Colonic mucosa (tissue), 4 donors: ENCODE results near the gene SMIM9. TPM values are rescaled to one million over a fixed set of nuclear protein-coding genes. Genes with fewer than 3 reads are reported as not detected.
A peak's percentile ranks its signal among the peaks of the same experiment; 100 is the strongest.

ENCODE experiments used
- DNase-seq: peaks from one replicate; pipeline ENCODE4 v3.0.0-alpha.2; 2020
- H3K27ac ChIP-seq: fragments of 200-600 bp; one replicate; pipeline ENCODE4 v1.8.0; 2021
- H3K27me3 ChIP-seq: fragments of 200-600 bp; one replicate; pipeline ENCODE4 v1.8.0; 2021
- H3K36me3 ChIP-seq: fragments of 200-600 bp; one replicate; pipeline ENCODE4 v1.8.0; 2021
- H3K4me1 ChIP-seq: fragments of 200-600 bp; one replicate; pipeline ENCODE4 v1.8.0; 2021; ENCODE audit warnings: mild to moderate bottlenecking
- H3K4me3 ChIP-seq: fragments of 200-600 bp; one replicate; pipeline ENCODE4 v1.8.0; 2021
- H3K9ac ChIP-seq, 2 donors: one replicate each; pipeline ENCODE4 v1.7.0; 2013; ENCODE audit warnings: control low read depth in 2 of 2, low read depth in 2 of 2, low read length in 2 of 2
- H3K9me3 ChIP-seq: fragments of 200-600 bp; one replicate; pipeline ENCODE4 v1.8.0; 2021
- CTCF ChIP-seq: fragments of 200-600 bp; IDR thresholded peaks from one replicate; pipeline ENCODE4 v1.8.0; 2022; ENCODE audit warnings: antibody characterized with exemption, mild to moderate bottlenecking
- intact Hi-C: fragments of 100-400 bp; cut with DNase I; formaldehyde crosslinking; loops from one replicate; pipeline ENCODE4 v1.14.1; 2022
- total RNA-seq, 2 donors: library from RNA; stranded (reverse); fragmentation: NEBNext Ultra II Directional in 1 of 2; extraction: Animal tissue kit (Norgen Biotek cat#: 25700) in 1 of 2; gene quantifications; one replicate each; pipeline ENCODE4 v1.2.1, GENCODE V29; 2021
- donor health status: healthy.
- donor health status: DM: no; HTN: no; CAD: no.
- donor health status: DM: no; HTN: no; CAD: no.

SMIM9 gene
- total RNA-seq, 2 donors from 2014 or later, result not detected

GRCh38 chrX:154840856-154841255, 6.4 kb upstream of the SMIM9 start:
- H3K27ac ChIP-seq, result no peak overlapping the region
- no peak for DNase-seq
- intact Hi-C loops, result no loop called here

GRCh38 chrX:154836163-154836562, 1.7 kb upstream of the SMIM9 start:
- H3K27ac ChIP-seq, result no peak overlapping the region
- no peak for TF ChIP-seq CTCF
- H3K36me3 ChIP-seq, result no peaks in the 10 kb centered on the region
- no peak for DNase-seq
- intact Hi-C loops, result no loop called here
- no peaks in the 10 kb centered on the region for H3K4me1 ChIP-seq
- H3K9me3 ChIP-seq, result no peaks in the 10 kb centered on the region
- H3K27me3 ChIP-seq, result no peaks in the 10 kb centered on the region
- no peak overlapping the region for H3K4me3 ChIP-seq
- H3K9ac ChIP-seq, result no peak overlapping the region

More at GRCh38 chrX:154840856-154841255, 6.4 kb upstream of the SMIM9 start:
- H3K4me1 ChIP-seq, result no peaks in the 10 kb centered on the region
- H3K9ac ChIP-seq, result no peak overlapping the region
- H3K9me3 ChIP-seq, result no peaks in the 10 kb centered on the region
- H3K4me3 ChIP-seq, result no peak overlapping the region
- H3K36me3 ChIP-seq, result no peaks in the 10 kb centered on the region
- no peaks in the 10 kb centered on the region for H3K27me3 ChIP-seq
- peak; percentile 46 for TF ChIP-seq CTCF

DNA sequence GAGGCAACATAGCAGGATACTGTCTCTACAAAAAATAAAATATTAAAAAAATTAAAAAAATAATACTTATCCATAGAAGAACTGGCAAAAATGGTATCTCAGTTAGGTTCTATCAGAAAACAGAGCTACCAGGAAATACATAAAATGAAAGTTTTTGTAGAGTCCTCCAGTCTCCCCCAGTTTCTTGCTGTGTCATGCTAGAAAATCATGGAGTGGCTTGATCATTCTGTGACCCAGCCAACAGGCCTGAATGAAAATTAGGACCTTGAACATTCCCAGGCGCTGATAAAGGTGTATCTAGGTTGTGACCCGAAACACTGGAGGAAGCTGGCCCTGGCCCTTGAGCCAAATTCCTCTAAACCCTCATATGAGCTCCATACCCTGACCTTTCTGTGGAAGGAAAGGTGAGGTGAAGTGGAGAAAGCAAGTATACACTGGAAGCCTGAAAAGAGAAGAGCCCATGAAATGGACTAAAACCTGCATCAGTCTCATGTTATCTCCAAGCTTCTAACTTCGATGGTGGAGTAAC, 652 bp downstream of the SMIM9 start:
- Histone ChIP-seq H3K9me3 (no peaks in the 10 kb centered on the region), H3K9ac (no peak overlapping the region), H3K27ac (no peak overlapping the region), H3K27me3 (no peaks in the 10 kb centered on the region), H3K36me3 (no peaks in the 10 kb centered on the region), H3K4me3 (no peak overlapping the region), H3K4me1 (no peaks in the 10 kb centered on the region)
- no peak for DNase-seq
- intact Hi-C loops, result no loop called here
- TF ChIP-seq CTCF, result no peak

GRCh38 chrX:154829926-154830442, 4.5 kb downstream of the SMIM9 start:
- H3K4me1 ChIP-seq, result no peaks in the 10 kb centered on the region
- intact Hi-C loops, result no loop called here

GRCh38 chrX:154829134-154829533, 5.3 kb downstream of the SMIM9 start:
- Histone ChIP-seq H3K4me3 (no peak overlapping the region), H3K36me3 (no peaks in the 10 kb centered on the region), H3K27me3 (no peaks in the 10 kb centered on the region), H3K9ac (no peak overlapping the region), H3K27ac (no peak overlapping the region), H3K9me3 (no peaks in the 10 kb centered on the region), H3K4me1 (no peaks in the 10 kb centered on the region)
- TF ChIP-seq CTCF, result no peak
- intact Hi-C loops, result no loop called here
- no peak for DNase-seq

More at GRCh38 chrX:154829926-154830442, 4.5 kb downstream of the SMIM9 start:
- no peaks in the 10 kb centered on the region for H3K36me3 ChIP-seq
- no peak overlapping the region for H3K9ac ChIP-seq
- TF ChIP-seq CTCF, result no peak
- H3K4me3 ChIP-seq, result no peak overlapping the region
- no peaks in the 10 kb centered on the region for H3K27me3 ChIP-seq
- no peak for DNase-seq
- H3K9me3 ChIP-seq, result no peaks in the 10 kb centered on the region
- no peak overlapping the region for H3K27ac ChIP-seq
